Ovary (tissue), 3 donors: ENCODE measurements around the gene SRD5A1.

ENCODE experiments used
- CTCF ChIP-seq, 3 donors: fragments of 450-650 bp in 2 of 3; fragments of 200-600 bp in 1 of 3; IDR thresholded peaks; one replicate each; pipeline versions ENCODE4 v1.5.1 to v1.8.0; 2016 to 2022; ENCODE audit warnings: antibody characterized with exemption in 3 of 3, mild to moderate bottlenecking in 1 of 3
- POLR2A ChIP-seq: fragments of 450-650 bp; IDR thresholded peaks from one replicate; pipeline ENCODE4 v1.6.1; 2017; ENCODE audit warnings: antibody characterized with exemption, mild to moderate bottlenecking, moderate library complexity
- donor health status: DM: no; HTN: no; CAD: no.

- TF ChIP-seq CTCF (IDR thresholded peaks at IDR 0.05), result no peak
- no peak for TF ChIP-seq POLR2A
Observed at GRCh38 chr5:6632324-6632887, 834 bp upstream of the SRD5A1 start.
